GM23338 (cell line): ENCODE measurements around the gene STYK1. TPM values are rescaled to one million over a fixed set of nuclear protein-coding genes. Genes with fewer than 3 reads are reported as not detected.

Experiments
- ATAC-seq: fragments of 200-7000 bp; cut with Tn5 transposase; 3 replicates; pipeline ENCODE4 v1.9.1; 2020
- DNase-seq: peaks from one replicate; pipeline ENCODE4 v3.0.0-alpha.2; 2015; ENCODE audit warnings: low spot score
- H2AFZ ChIP-seq: fragments of 200-600 bp; sonication (generic); 2 replicates; pipeline ENCODE4 v1.8.0; 2016; ENCODE audit warnings: antibody characterized with exemption, mild to moderate bottlenecking, moderate library complexity
- H3F3A ChIP-seq: fragments of 200-600 bp; sonication (generic); replicated peaks from 2 replicates; pipeline ENCODE4 v1.8.0; 2017; ENCODE audit warnings: antibody characterized with exemption, mixed run types, low read depth
- H3K27ac ChIP-seq: fragments of 200-600 bp; sonication (generic); 2 replicates; pipeline ENCODE4 v1.6.1; 2016; ENCODE audit warnings: low read depth
- H3K27me3 ChIP-seq: fragments of 200-600 bp; sonication (generic); 2 replicates; pipeline ENCODE4 v1.8.0; 2016; ENCODE audit warnings: mild to moderate bottlenecking, mixed run types, moderate library complexity; ENCODE audit not compliant: insufficient read depth
- H3K36me3 ChIP-seq: fragments of 200-600 bp; sonication (generic); 2 replicates; pipeline ENCODE4 v1.8.0; 2016; ENCODE audit warnings: mild to moderate bottlenecking; ENCODE audit not compliant: insufficient read depth
- H3K4me1 ChIP-seq: fragments of 200-600 bp; sonication (generic); 2 replicates; pipeline ENCODE4 v1.8.0; 2016; ENCODE audit warnings: mild to moderate bottlenecking, moderate library complexity; ENCODE audit not compliant: insufficient read depth
- H3K4me2 ChIP-seq: fragments of 200-600 bp; sonication (generic); 2 replicates; pipeline ENCODE4 v1.7.1; 2017; ENCODE audit warnings: mixed run types
- H3K4me3 ChIP-seq: fragments of 200-600 bp; sonication (generic); 2 replicates; pipeline ENCODE4 v1.6.1; 2016; ENCODE audit warnings: mixed run types
- H3K79me2 ChIP-seq: fragments of 200-600 bp; sonication (generic); replicated peaks from 2 replicates; pipeline ENCODE4 v1.8.0; 2017; ENCODE audit warnings: mild to moderate bottlenecking; ENCODE audit not compliant: insufficient read depth
- H3K9me2 ChIP-seq: fragments of 200-600 bp; sonication (generic); 2 replicates; pipeline ENCODE4 v1.8.0; 2017; ENCODE audit not compliant: insufficient read depth
- H4K20me1 ChIP-seq: fragments of 200-600 bp; sonication (generic); replicated peaks from 2 replicates; pipeline ENCODE4 v1.8.0; 2017; ENCODE audit warnings: mild to moderate bottlenecking; ENCODE audit not compliant: insufficient read depth
- H3K27ac Mint-ChIP-seq: 2 replicates; pipeline ENCODE4 v1.8.0; 2020; ENCODE audit warnings: inconsistent platforms, mild to moderate bottlenecking, moderate library complexity, mixed read lengths
- H3K27me3 Mint-ChIP-seq: 3 replicates; pipeline ENCODE4 v1.8.0; 2022; ENCODE audit warnings: low read depth, mild to moderate bottlenecking, moderate library complexity, mixed read lengths, inconsistent platforms; ENCODE audit not compliant: insufficient read depth, poor library complexity
- H3K36me3 Mint-ChIP-seq: 3 replicates; pipeline ENCODE4 v1.8.0; 2021; ENCODE audit warnings: low read depth, mild to moderate bottlenecking, inconsistent platforms, moderate library complexity, mixed read lengths
- H3K4me1 Mint-ChIP-seq: 3 replicates; pipeline ENCODE4 v1.8.0; 2020; ENCODE audit warnings: mild to moderate bottlenecking, inconsistent platforms, mixed read lengths
- H3K4me3 Mint-ChIP-seq: 3 replicates; pipeline ENCODE4 v1.8.0; 2021; ENCODE audit warnings: moderate library complexity, mild to moderate bottlenecking, inconsistent platforms, mixed read lengths
- H3K9me3 Mint-ChIP-seq: 3 replicates; pipeline ENCODE4 v1.8.0; 2020; ENCODE audit warnings: moderate library complexity, mild to moderate bottlenecking, inconsistent platforms, mixed read lengths
- CREB1 ChIP-seq: fragments of 250-450 bp; sonication (Bioruptor Pico); IDR thresholded peaks from 2 replicates; pipeline ENCODE4 v1.5.0; 2020; ENCODE audit warnings: low read depth, mild to moderate bottlenecking, moderate library complexity
- ETS1 ChIP-seq: IDR thresholded peaks from 2 replicates; pipeline ENCODE4 v1.6.1; 2016; ENCODE audit warnings: antibody characterized with exemption
- EZH2phosphoT487 ChIP-seq: fragments of 200-600 bp; sonication (generic); IDR thresholded peaks from one replicate; pipeline ENCODE4 v1.8.1; 2018; ENCODE audit warnings: antibody characterized with exemption; ENCODE audit not compliant: unreplicated experiment
- JUNB ChIP-seq: IDR thresholded peaks from one replicate; pipeline ENCODE4 v1.6.1; 2016; ENCODE audit warnings: antibody characterized with exemption; ENCODE audit not compliant: unreplicated experiment
- NANOG ChIP-seq: IDR thresholded peaks from 2 replicates; pipeline ENCODE4 v1.6.1; 2016; ENCODE audit warnings: antibody characterized with exemption, borderline replicate concordance
- POLR2AphosphoS5 ChIP-seq: IDR thresholded peaks from 2 replicates; pipeline ENCODE4 v1.6.1; 2016; ENCODE audit warnings: antibody characterized with exemption, low read depth
- ZNF114 ChIP-seq: fragments of 250-450 bp; sonication (Bioruptor Pico); IDR thresholded peaks from 2 replicates; pipeline ENCODE4 v1.5.0; 2020; ENCODE audit warnings: mild to moderate bottlenecking, moderate library complexity
- ZNF331 ChIP-seq: fragments of 250-450 bp; sonication (Bioruptor Pico); IDR thresholded peaks from 2 replicates; pipeline ENCODE4 v1.5.0; 2020; ENCODE audit warnings: low read depth, mild to moderate bottlenecking, moderate library complexity
- polyA plus RNA-seq: library from polyadenylated mRNA; unstranded; fragments of >200 nt; fragmentation: Nextera tagmentation; extraction: Ambion mirVana; gene quantifications from 2 replicates; pipeline ENCODE4 v1.2.1, GENCODE V29; 2016
- total RNA-seq: library from RNA; depleted of rRNA; stranded (reverse); fragments of >200 nt; shearing (Covaris generic); gene quantifications from 2 replicates; pipeline ENCODE4 v1.2.3, GENCODE V29; 2014
- TF ChIP-seq, protein P1 (sequence below): IDR thresholded peaks from one replicate; pipeline ENCODE4 v1.6.1; 2018; ENCODE audit warnings: antibody characterized with exemption; ENCODE audit not compliant: unreplicated experiment
- TF ChIP-seq, protein P2 (sequence below), 2 experiments: fragments of 200-600 bp in 1 of 2; sonication (generic) in 1 of 2; conservative IDR thresholded peaks; 2 replicates each; pipeline versions ENCODE4 v1.5.1 to v1.6.1; 2016 to 2017; ENCODE audit warnings: antibody characterized with exemption in 2 of 2, low read depth in 2 of 2, mild to moderate bottlenecking in 2 of 2, moderate library complexity in 1 of 2

The STYK1 gene
- total and polyA plus RNA-seq, 2 experiments from 2014 or later: 1.2 to 1.8 TPM

DNA sequence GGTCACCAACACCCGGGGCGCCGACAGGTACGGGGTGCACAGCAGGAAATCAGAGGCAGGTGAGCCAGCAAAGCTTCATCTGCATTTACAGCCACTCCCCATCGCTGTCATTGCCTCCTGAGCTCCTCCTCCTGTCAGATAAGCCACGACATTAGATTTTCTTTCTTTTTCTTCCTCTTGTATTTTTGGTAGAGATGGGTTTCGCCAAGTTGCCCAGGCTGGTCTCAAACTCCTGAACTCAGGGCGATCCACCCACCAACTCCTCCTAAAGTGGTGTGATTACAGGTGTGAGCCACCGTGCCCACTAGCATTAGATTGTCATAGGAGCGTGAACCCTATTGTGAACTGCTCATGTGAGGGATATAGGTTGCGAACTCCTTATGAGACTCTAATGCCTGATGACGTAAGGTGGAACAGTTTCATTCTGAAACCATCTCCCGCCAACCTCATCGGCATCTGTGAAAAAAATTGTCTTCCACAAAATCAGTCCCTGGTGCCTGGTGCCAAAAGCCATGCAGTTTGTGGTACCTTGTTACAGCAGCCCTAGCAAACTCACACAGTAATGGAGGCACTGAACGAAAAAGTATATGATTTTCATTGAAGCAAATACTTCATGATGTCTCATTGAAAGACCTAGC lies 1.5 kb downstream of the STYK1 start:
- Histone ChIP-seq H4K20me1 (no peaks in the 10 kb centered on the region), H3K27ac (no peak overlapping the region), H3K27me3 (no peaks in the 10 kb centered on the region), H3K4me2 (no peak overlapping the region), H3F3A (no peaks in the 10 kb centered on the region), H3K79me2 (no peaks in the 10 kb centered on the region), H3K4me1 (0 out of 2 replicates have a peak, but pooled peaks cover 4% of the 10 kb centered on the region), H2AFZ (no peak overlapping the region), H3K4me3 (no peak overlapping the region), H3K9me2 (no peaks in the 10 kb centered on the region), H3K36me3 (no peaks in the 10 kb centered on the region)
- H3K36me3 Mint-ChIP-seq: no peaks in the 10 kb centered on the region
- H3K27me3 Mint-ChIP-seq: peaks cover 11% of the 10 kb centered on the region
- peaks cover 3% of the 10 kb centered on the region; the same call in 1 of the 3 replicates for H3K9me3 Mint-ChIP-seq
- peak overlapping the region; percentile 85 for H3K4me3 Mint-ChIP-seq
- ATAC-seq (no peak), DNase-seq (peak; percentile 23)
- no peak for TF ChIP-seq JUNB
- TF ChIP-seq EZH2phosphoT487: no peak
- no peak for TF ChIP-seq ZNF331 (CRISPR knock-in tag)
- no peak for TF ChIP-seq ZNF114 (CRISPR knock-in tag)
- no peak for TF ChIP-seq ETS1
- TF ChIP-seq, protein P1, sequence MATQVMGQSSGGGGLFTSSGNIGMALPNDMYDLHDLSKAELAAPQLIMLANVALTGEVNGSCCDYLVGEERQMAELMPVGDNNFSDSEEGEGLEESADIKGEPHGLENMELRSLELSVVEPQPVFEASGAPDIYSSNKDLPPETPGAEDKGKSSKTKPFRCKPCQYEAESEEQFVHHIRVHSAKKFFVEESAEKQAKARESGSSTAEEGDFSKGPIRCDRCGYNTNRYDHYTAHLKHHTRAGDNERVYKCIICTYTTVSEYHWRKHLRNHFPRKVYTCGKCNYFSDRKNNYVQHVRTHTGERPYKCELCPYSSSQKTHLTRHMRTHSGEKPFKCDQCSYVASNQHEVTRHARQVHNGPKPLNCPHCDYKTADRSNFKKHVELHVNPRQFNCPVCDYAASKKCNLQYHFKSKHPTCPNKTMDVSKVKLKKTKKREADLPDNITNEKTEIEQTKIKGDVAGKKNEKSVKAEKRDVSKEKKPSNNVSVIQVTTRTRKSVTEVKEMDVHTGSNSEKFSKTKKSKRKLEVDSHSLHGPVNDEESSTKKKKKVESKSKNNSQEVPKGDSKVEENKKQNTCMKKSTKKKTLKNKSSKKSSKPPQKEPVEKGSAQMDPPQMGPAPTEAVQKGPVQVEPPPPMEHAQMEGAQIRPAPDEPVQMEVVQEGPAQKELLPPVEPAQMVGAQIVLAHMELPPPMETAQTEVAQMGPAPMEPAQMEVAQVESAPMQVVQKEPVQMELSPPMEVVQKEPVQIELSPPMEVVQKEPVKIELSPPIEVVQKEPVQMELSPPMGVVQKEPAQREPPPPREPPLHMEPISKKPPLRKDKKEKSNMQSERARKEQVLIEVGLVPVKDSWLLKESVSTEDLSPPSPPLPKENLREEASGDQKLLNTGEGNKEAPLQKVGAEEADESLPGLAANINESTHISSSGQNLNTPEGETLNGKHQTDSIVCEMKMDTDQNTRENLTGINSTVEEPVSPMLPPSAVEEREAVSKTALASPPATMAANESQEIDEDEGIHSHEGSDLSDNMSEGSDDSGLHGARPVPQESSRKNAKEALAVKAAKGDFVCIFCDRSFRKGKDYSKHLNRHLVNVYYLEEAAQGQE: no peak
- TF ChIP-seq, protein P2, sequence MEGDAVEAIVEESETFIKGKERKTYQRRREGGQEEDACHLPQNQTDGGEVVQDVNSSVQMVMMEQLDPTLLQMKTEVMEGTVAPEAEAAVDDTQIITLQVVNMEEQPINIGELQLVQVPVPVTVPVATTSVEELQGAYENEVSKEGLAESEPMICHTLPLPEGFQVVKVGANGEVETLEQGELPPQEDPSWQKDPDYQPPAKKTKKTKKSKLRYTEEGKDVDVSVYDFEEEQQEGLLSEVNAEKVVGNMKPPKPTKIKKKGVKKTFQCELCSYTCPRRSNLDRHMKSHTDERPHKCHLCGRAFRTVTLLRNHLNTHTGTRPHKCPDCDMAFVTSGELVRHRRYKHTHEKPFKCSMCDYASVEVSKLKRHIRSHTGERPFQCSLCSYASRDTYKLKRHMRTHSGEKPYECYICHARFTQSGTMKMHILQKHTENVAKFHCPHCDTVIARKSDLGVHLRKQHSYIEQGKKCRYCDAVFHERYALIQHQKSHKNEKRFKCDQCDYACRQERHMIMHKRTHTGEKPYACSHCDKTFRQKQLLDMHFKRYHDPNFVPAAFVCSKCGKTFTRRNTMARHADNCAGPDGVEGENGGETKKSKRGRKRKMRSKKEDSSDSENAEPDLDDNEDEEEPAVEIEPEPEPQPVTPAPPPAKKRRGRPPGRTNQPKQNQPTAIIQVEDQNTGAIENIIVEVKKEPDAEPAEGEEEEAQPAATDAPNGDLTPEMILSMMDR (conservative IDR thresholded peaks at IDR 0.05; ENCODE audit: low read depth in 2 of 2): no peak
- TF ChIP-seq POLR2AphosphoS5: no peak
- no peak for TF ChIP-seq CREB1
- no peak for TF ChIP-seq NANOG
- peaks cover 4% of the 10 kb centered on the region; the same call in 2 of the 3 replicates for H3K4me1 Mint-ChIP-seq
- no peak overlapping the region for H3K27ac Mint-ChIP-seq
